ENCODE data around the gene ADAMTS19.

GRCh38 chr5:129771058-129771838 is 311.1 kb downstream of the ADAMTS19 start:
- TF ChIP-seq POLR2AphosphoS5 (IDR thresholded peaks at IDR 0.05; ENCODE audit: low read depth, low read length) (no peak), REST (IDR thresholded peaks at IDR 0.05; ENCODE audit: insufficient read depth in 1 of 2, low read depth in 2 of 2, low read length in 2 of 2) (no peak), TAF1 (IDR thresholded peaks at IDR 0.05; ENCODE audit: borderline replicate concordance, insufficient read depth, low read length) (no peak)
